PC-9 (cell line): ENCODE results near the gene DACH1.

ENCODE experiments used
- CTCF ChIP-seq: fragments of 200-600 bp; sonication (generic); conservative IDR thresholded peaks from 2 replicates; pipeline ENCODE4 v1.6.1; 2017; ENCODE audit warnings: mixed run types, antibody characterized with exemption, mild to moderate bottlenecking, moderate library complexity
- EZH2 ChIP-seq: fragments of 200-600 bp; sonication (generic); IDR thresholded peaks from 2 replicates; pipeline ENCODE4 v1.8.0; 2017; ENCODE audit warnings: antibody characterized with exemption, low read depth

GRCh38 chr13:71603255-71603654 lies 263.7 kb downstream of the DACH1 start:
- TF ChIP-seq CTCF (no peak), EZH2 (no peak)
